ENCODE data around the gene ZC3H18. TPM values are rescaled to one million over a fixed set of nuclear protein-coding genes. Genes with fewer than 3 reads are reported as not detected.

The ZC3H18 gene
- total RNA-seq, 1 donor from 2014 or later = 10.5 TPM

DNA sequence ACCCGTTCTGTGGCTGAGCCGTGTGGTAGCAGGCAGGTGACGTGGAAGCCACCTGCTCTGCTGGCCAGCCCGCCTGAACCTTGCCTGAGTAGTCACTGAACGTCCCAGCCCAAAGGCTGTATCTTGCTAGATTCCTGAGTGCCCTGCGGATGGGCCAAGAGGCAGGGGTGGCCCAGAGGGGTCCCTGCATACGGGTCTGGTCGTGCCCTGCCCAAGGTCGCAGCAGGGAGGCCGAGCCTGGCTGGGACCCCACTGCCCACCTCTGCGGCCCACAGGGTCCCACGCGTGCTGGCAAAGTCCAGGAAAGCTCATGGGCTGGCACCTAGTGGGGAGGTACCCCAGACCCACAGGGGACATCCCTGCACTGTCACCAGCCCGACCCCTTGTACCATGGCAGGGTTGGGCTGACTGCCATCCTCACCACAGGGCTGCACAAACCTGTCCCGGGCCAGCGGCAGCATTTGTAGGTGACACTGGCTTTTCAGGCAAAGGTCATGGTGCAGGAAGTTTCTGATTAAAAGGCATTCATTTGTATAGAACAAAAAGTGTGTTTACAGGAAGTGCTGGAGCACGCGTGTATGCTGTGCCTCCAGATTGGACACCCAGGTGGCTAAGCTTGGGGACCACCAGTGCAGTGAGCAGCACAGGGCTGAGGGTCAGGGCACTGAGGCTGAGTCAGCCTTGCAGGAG lies 45.1 kb upstream of the ZC3H18 start:
- H3K36me3 ChIP-seq (ENCODE audit: control insufficient read depth, insufficient read depth, low read length) = no peaks in the 10 kb centered on the region
- H3K4me3 ChIP-seq (ENCODE audit: low read depth, low read length) = no peak overlapping the region
- peaks cover 2% of the 10 kb centered on the region for H3K27me3 ChIP-seq (ENCODE audit: control insufficient read depth, insufficient read depth, low read length)
- TF ChIP-seq, protein P1, sequence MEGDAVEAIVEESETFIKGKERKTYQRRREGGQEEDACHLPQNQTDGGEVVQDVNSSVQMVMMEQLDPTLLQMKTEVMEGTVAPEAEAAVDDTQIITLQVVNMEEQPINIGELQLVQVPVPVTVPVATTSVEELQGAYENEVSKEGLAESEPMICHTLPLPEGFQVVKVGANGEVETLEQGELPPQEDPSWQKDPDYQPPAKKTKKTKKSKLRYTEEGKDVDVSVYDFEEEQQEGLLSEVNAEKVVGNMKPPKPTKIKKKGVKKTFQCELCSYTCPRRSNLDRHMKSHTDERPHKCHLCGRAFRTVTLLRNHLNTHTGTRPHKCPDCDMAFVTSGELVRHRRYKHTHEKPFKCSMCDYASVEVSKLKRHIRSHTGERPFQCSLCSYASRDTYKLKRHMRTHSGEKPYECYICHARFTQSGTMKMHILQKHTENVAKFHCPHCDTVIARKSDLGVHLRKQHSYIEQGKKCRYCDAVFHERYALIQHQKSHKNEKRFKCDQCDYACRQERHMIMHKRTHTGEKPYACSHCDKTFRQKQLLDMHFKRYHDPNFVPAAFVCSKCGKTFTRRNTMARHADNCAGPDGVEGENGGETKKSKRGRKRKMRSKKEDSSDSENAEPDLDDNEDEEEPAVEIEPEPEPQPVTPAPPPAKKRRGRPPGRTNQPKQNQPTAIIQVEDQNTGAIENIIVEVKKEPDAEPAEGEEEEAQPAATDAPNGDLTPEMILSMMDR (IDR thresholded peaks at IDR 0.05; ENCODE audit: insufficient read depth, low read length, severe bottlenecking) = no peak
- DNase-seq (ENCODE audit: low read depth) (no peak), FAIRE-seq (peak; percentile 83)

DNA sequence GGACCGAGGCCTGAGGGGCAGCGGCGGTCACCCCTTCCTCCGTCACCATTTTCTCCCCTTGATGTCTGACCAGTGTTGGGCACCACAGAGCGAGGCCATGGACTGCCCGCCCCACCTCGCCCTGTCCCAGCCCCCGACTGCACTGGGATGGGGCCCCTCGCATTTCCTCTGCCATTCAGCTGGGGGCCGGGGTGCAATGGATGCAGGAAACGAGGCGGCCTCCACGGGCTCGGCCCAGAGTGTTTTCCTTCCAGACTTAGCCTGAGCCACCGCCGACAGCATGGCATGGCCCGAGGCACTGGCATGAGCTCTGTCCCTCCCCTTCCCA lies 44.6 kb upstream of the ZC3H18 start:
- TF ChIP-seq, protein P1 (IDR thresholded peaks at IDR 0.05; ENCODE audit: insufficient read depth, low read length, severe bottlenecking) = no peak
- Histone ChIP-seq H3K36me3 (ENCODE audit: control insufficient read depth, insufficient read depth, low read length) (no peaks in the 10 kb centered on the region), H3K4me3 (ENCODE audit: low read depth, low read length) (no peak overlapping the region), H3K27me3 (ENCODE audit: control insufficient read depth, insufficient read depth, low read length) (peaks cover 2% of the 10 kb centered on the region)
- no peak for DNase-seq (ENCODE audit: low read depth)
- no peak for FAIRE-seq

DNA sequence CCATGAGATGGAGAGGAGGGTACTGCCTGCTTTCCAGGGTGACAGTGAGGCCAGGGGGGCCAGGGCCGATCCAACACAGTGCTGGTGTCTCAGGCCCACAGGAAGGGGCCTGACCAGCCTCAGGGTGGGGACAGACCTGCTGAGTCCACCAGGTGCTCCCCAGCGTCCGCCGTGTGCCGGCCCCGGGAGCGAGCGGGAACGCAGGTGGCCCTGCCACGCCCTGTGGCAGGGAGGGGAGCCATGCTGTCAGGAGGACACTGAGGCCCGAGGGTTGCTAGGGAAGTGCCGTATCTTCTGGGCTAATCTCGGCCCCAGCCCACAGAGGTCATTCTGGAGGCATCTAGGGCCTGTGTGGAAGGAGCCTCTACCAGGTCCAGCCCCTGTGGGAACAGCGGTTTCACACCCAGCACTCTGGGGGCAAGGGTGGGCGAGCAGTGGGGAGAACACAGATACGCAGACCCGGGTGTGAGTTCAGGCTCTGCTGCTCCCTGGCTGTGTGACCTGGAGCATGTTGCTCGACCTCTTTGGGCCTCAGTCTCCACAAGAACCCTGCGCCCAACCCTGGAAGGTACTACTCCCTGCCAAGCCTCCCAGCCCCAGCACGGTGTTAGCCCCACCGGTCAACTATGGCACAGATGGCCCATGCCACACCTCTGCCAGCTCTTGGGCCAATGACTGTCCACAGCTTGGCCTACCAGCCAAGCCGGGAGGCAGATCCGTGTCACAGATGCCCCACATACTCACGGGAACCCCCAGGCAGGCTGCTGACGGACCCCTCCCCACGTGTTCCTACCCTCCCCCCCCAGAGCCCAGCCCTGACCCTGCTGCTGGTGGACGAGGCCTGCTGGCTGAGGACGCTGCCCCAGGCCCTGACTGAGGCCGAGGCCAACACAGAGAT lies 43.9 kb upstream of the ZC3H18 start:
- Histone ChIP-seq H3K4me3 (ENCODE audit: low read depth, low read length) (no peak overlapping the region), H3K27me3 (ENCODE audit: control insufficient read depth, insufficient read depth, low read length) (peaks cover 2% of the 10 kb centered on the region), H3K36me3 (ENCODE audit: control insufficient read depth, insufficient read depth, low read length) (no peaks in the 10 kb centered on the region)
- FAIRE-seq = no peak
- TF ChIP-seq, protein P1 (IDR thresholded peaks at IDR 0.05; ENCODE audit: insufficient read depth, low read length, severe bottlenecking) = no peak
- DNase-seq (ENCODE audit: low read depth) = no peak

DNA sequence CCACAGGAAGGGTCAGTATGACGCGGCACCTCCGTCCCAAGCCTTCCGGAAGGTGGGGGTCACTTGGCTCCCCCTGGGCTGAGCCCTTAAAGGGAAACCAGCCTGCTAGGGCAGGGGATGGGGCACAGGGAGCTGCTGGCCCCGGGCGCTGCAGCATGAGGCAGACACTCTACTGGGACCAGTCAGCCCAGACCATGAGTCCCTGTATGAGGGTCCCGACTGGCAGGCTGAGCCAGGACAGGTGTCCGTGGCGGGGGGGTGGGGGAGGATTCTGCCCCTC lies 43.4 kb upstream of the ZC3H18 start:
- no peaks in the 10 kb centered on the region for H3K36me3 ChIP-seq (ENCODE audit: control insufficient read depth, insufficient read depth, low read length)
- no peak for DNase-seq (ENCODE audit: low read depth)
- no peak overlapping the region for H3K4me3 ChIP-seq (ENCODE audit: low read depth, low read length)
- TF ChIP-seq, protein P1 (IDR thresholded peaks at IDR 0.05; ENCODE audit: insufficient read depth, low read length, severe bottlenecking) = no peak
- H3K27me3 ChIP-seq (ENCODE audit: control insufficient read depth, insufficient read depth, low read length) = peaks cover 2% of the 10 kb centered on the region
- FAIRE-seq = no peak

DNA sequence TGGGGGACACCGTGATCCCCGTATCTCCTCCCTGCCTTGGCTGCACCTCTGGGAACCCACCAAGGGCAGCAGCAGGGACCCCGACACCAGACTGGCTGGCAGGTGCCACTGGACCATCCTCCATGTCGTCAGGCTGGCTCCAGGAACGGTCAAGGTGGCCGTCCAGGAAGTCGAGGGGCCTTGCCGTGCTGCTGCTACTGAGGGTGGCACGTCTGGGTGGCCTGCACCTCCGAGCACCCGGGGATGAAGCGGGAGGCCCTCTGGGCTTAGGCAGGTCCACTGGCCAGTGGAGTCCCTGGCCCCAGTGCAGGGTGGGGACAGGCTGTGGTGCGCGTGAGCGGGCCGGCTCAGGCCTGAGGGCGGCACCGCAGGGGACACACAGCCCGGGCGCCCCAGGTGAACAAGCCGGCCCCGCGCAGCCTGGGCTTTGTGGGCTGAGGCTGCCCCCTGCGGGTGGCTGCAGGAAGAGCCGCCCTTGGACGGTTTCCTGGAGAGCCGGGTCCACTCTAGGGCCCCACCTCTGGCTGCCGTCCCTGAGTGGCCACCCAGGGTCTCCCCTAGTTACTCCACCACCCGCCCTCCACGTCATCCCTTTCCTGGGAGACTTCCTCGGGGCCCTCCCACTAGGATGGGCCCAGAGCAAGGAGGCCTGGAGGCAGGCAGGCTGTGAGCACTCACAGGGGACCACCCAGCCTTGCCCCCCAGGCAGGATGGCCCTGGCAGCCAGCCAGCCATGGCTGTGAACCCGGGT lies 42.8 kb upstream of the ZC3H18 start:
- DNase-seq (ENCODE audit: low read depth) = peak; percentile 16

More for the DNA sequence above, 42.8 kb upstream of the ZC3H18 start:
- no peak for FAIRE-seq
- no peak overlapping the region for H3K4me3 ChIP-seq (ENCODE audit: low read depth, low read length)
- H3K27me3 ChIP-seq (ENCODE audit: control insufficient read depth, insufficient read depth, low read length) = peaks cover 2% of the 10 kb centered on the region
- TF ChIP-seq, protein P1 (IDR thresholded peaks at IDR 0.05; ENCODE audit: insufficient read depth, low read length, severe bottlenecking) = peak; percentile 92
- H3K36me3 ChIP-seq (ENCODE audit: control insufficient read depth, insufficient read depth, low read length) = no peaks in the 10 kb centered on the region
